Muscle of back (tissue), 11 donors: ENCODE data around the gene UXS1. TPM values are rescaled to one million over a fixed set of nuclear protein-coding genes. Genes with fewer than 3 reads are reported as not detected.

Experiments used
- DNase-seq, 3 donors: peaks; one replicate each; pipeline versions ENCODE4 v3.0.0 to v3.0.0-alpha.2; 2013
- polyA plus RNA-seq, 10 donors: library from polyadenylated mRNA; unstranded; fragments of 120-200 nt; gene quantifications; one replicate each; pipeline ENCODE4 v1.2.1, GENCODE V29; 2013; ENCODE audit not compliant: insufficient read length in 10 of 10

Gene UXS1
- polyA plus RNA-seq, 10 donors, result 34.9 to 45.3 (median 38.2) TPM

DNA sequence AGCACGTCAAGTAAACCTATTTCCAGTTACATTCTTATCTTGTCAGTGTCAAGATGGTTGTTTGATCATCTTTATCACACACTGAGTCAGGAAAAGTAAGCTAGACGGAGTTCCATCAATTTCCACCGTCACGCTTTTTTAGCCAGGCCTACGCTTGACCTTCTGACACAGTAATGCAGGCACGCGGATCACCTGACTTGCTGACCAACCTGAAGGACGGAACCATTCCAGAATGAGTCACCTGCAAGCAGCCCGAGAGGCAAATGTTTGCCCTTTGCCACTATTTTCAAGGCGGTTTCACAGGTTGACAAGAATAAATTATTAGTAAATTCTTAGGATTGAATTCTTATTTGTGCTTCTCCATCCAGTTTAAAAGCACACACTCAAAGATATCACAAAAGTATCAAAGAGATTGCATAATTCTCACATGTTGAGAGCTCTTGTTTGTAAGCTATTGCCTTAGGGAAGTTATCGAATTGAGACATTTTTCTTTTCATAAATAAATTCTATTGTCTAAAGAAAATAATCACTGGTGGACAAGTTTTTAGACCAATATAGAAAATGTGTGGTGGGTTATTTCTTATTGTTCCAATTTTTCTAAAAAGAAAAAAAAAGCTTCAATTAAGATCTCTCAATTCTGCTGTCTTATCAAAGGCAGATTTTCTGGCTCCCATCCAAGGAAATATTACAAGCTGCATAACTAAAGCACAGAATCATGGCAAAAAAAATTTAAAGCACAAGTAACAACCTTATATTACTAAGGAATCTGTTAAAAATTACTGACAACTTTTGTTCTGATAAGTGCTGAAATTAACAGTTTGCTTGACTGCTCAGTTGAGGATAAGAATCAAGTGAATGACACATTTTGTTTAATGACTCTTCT, 31.9 kb downstream of the UXS1 start:
- no peak for DNase-seq

DNA sequence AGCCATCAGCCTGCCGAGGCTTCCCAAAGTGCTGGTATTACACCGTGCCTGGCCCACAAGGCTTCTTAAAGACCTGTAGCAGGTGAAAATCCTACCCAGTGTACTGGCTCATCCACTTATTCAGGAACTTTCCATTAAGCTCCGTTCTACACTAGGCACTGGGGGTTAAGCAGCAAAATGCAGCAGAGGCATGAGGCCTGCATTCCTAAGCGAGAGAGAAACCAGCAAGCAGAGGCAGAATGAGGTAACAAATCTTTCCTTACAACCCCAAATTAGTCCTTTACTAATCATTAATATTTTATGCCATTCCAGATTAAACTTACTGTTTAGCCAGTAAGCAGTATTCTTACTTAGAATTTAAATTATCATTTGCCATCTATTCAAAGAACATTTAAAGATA, 32.8 kb downstream of the UXS1 start:
- no peak for DNase-seq

DNA sequence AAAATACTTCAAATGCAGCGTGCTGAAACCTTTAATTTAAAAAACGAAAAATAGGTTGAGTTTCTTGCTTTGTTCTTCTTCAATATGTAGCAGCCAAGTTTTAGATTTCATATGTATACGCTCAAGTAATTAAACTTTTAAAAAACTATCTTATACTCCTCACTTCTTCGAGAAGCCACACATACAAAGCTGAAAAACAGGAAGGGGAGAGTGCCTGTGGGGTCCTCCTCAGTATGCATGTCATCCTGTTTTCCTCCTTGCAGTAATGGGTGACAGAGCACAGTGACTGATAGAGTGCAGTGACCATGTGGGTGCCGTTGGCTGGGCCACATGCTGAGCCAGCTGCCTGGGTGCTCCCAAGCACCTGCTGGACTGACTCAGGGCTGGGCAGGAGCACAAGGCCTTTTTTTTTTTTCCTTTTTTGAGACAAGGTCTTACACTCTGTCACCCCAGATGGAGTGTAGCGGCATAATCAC, 33.3 kb downstream of the UXS1 start:
- DNase-seq, result no peak

DNA sequence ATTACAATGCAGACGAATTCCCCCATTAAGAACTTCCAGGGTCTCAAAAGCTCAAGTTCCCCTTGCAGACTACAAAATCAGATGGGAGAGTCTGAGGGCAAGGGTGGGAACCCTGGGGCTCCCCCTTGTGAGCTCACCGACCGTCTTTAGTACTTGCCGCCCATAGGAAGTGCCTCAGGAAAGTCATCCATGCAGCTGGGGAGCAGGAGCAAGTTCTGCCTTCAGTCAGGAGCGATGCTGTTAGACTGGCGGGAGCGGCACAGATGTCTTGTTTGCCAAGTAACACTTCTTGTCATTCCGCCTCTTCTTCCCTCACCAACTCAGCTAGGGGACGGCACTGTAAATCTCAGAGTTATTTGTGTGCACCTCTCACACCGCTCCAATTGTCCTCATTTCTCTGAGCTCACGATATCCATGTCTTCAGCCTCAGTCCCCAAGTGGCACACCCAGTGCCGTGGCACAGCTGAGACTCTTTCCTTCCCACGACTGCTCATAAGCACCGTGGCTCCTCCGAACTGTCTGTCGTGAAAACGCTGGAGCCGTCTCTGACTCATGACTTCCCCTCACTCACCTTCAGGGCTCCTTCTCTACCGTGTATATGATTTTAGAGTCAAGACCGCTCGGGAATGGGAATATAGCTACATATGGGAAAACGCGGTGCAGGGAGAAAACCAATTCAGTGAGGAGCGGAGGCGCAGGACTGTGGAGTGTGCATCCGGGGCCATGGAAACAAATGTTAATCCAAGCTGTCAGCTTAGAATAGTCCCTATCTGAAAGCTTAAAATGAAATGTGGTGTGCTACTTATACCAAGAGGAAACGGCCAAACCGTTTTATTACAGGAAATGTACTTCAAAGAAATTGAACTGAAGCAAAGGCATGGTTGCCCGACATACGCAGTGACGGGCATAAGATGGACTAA, 34.0 kb downstream of the UXS1 start:
- DNase-seq, result no peak

DNA sequence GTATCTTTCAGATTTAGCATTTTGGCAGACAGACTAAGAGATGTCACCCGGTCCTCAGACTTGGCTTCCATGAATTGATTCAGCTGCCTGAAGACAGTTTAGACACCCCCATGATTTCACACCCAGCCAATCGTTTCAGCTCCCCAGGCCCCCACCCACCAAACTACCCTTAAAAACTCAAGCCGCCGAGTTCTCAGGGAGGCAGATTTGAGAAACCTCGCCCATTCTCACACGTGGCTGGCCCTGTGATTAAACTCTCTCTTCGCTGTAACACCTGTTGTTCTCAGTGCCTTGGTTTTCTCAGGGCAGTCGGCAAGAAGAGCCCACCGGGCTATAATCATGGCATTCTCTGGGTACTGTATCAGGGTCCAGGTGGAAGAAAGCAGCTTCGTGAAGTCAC, 35.2 kb downstream of the UXS1 start:
- DNase-seq, result no peak

DNA sequence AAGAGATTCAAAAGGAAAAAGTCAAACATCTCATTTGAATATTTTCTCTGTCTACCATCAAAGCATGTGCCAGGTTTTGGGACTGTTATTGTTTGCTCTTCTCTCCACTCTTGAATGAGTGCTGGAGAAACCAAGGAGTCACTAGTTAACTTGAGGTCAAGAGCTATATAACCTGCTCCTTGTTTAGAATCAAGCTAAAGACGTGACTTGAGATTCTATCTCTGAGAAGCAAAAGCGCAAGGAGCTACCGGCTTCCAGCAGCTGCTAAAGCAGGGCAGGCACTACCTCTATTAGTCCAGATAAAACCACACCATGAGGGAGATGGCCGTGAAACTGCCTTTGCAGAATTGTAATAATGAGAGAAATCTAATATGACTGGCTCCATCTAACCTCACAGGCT, 36.0 kb downstream of the UXS1 start:
- DNase-seq, result no peak

DNA sequence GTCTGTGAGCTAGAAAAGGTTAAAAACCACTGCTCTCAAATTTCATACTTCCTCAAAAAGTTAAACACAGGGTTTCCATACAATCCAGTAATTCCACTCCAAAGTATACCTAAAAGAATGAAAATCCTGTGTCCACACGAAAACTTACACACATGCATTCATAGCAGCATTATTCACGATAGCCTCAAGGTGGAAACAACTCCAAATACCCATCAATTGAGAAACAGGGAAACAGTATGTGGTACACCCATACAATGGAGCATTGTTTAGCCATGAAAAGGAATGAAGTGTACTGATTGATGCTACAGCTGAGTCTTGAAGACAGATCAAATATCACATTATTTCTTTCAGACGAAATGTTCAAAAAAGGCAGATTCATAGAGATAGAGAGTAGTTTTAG, 36.7 kb downstream of the UXS1 start:
- DNase-seq, result no peak

DNA sequence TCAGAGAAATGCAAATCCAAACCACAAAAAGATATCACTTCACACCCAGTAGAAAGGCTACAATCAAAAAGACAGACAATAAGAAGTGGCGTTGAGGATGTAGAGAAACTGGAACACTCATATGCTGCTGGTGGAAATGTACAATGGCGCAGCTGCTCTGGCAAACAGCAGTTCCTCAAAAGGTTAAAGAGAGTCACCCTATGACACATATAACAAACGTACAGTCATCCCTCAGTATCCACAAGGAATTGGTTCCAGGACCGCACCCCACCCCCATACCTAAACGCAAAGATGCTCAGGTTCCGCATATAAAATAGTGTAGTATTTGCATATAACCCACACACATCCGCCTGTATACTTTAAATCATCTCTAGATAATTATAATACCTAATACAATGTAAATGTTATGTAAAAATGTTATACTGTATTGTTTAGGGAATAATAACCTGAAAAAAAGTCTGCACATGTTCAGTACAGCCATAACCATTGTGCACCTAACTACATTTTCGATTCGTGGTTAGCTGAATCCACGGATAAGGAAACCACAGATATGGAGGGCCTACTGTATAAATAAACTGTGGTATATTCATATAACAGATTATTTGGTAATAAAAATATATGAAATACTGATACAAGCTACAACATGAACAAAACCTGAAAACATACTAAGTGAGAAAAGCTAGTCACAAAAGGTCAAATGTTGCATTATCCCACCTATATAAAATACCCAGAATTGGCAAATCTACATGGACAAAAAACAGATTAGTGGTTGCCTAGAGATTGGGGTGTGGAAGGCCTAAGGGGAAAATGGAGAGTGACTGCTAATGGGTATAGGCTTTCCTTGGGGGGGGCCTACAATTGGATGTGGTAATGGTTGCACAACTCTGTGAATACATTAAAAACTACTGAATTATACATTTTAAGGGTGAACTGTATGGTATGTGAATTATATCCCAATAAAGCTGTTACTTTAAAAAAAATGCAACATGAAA, 37.5 kb downstream of the UXS1 start:
- no peak for DNase-seq

DNA sequence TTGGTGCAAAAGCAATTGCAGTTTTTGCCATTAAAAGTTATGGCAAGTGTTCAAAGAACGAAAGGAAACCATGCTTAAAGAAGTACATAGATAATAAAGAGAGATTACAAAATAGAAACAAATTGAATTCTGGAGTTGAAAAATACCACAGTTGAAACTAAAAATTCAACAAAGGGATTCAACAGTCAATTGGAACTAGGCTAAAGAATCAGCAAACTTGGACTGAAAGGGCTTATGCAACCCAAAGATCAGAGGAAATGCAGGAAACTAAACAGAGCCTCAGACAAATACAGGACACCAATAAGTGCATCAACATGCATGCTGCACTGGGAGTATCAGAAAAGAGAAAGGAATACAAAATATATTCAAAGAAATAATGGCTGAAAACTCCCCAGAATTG, 40.3 kb downstream of the UXS1 start:
- no peak for DNase-seq

DNA sequence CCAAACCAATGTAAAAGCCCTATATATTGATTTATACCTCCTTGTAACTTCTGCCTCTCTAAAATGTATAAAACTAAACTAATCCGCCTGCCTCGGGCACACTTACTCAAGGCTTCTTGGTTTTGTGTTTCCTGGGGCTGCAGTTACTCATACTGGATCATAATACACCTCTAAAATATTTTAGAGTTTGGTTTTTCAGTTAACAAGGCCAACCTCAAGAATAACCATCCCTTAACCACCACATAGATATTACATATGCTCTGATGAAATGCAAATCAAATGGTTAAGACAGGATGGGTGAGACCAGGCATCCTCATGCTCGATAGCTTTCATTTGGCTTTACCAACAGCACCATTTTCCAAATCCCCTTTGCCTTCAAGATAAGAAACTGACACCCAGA, 46.4 kb downstream of the UXS1 start:
- DNase-seq, result no peak

DNA sequence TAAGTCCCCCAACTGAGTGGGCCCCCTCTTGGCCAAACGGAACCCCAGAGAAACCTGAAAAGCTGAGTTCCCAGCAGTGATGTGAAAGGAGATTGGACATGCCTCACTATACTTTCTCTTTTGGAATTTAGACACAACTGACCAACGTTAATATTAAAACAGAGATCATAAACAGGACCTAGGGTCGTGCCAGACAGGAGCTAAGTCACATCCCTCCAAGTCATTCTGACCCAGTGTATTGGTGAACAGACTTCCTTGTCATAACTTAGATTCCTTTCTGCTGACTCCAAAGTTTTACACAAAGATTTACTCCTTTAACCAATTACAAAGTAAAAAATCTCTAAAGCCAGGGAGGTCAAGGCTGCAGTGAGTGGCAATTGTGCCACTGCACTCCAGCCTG, 46.9 kb downstream of the UXS1 start:
- peak in 1 of 3 donors; percentile 14 for DNase-seq

DNA sequence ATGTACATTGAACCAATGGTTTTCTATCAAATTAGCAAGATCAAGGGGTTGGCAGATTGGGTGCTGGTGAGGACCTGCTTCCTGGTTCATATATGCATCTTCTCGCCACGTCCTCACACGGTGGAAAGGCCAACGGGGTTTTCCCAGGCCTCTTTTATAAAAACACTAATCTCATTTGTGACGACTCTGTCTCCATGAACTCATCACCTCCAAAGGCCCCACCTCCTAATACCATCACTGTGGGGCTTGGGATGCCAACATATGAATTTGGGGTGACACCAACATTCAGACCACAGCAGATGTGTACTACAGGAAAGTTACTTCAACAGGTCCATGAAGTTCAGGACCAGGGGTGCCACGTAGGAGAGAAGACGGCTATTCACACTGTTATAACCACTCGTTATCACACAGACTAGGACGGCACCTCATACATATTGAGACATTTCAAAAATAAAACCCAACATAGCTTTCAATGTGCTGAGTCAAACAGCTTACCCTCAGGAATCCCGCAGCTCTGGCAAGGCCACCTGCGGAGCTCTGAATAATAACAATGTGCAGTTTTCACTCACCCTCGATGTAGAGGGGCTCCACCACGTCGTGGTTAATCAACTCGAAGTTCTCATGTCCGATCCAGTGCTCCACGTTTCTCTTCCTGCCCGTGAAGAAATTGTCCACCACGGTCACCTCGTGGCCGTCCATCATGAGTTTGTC, 49.3 kb downstream of the UXS1 start:
- DNase-seq, result no peak

DNA sequence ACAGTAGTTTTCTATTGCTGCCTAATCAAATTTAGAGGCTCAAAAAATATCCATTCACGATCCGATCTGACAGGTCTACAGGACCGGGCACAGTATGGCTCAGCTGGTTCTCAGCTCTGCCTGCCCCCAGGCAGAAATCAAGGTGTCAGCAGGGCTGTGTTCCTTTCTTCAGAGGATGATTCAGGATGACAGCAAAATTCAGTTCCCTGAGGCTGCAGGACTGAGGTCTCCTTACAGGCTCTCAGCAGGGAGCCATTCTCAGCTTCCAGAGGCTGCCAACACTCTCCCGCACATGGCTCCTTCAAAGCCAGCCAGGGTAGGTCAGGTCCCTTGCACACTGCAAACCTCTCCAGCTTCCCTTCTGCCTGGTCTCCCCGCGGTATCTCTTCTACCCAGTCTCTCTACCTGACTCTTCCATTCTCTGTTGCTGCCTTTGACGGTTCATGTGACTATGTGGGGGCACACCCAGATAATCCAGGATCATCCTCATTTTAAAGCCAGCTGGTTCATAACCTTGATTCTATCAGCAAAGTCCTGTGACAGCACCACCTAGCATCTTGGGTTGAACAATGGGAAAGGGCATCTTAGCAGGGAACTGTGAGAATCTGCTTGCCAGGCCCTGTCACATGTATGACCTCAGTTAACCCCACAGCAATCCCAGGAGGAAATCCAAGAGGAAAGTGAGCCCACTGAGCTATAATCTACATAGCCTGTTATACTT, 50.4 kb downstream of the UXS1 start:
- no peak for DNase-seq

DNA sequence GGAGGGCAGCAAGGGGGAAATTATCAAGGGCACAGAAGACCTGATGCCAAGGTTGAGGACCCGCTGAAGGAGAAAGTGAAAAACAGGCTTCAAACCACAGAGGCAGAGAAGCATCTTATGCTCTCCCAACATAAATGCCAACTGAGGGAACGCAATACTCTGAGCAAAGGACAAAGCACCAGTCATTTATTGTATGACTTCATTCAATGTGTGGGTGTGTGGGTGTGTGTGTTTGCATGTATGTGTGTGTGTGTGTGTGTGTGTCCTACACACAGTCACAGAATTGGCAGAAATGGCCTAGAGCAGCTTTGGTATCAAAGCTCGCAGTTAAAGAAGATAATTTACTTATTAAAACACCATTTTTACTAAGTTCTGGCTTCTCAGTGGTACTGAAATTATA, 51.4 kb downstream of the UXS1 start:
- no peak for DNase-seq

DNA sequence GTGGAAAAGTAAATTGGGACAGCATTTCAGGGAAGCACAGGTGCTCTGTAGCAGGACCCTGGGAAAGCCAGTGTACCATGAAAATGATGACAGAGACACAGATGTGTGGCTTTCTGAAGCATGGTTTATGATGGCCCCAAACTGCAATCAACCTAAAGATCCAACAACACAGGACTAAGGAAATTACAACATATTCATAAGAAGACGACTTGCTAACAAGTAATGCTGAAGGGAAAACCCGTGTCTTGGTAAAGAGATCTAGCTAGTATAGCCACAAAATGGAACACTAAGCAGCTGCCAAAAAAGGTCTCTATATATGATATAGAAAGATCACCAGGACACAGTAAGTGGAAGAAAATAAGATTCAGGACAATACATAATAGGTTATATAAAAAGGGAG, 53.2 kb downstream of the UXS1 start:
- no peak for DNase-seq

DNA sequence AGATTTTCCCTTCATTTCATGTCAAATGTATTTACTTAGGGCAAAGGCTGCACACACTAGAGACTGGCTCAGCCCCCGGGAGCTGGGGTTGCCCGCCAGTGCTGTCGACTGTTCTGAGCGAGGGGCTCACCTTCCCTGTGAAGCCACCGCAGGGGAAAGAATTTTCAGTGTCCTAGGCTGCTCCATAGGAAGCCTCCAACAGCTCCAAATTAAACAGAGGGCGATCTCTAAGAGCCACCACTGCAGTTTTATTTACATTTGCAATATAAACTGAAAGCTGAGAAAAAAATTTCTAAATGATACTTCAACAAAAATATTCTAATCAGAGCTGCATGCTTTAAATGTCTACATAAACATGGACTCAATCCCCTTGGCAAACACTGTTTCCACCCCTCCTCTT, 54.0 kb downstream of the UXS1 start:
- no peak for DNase-seq

DNA sequence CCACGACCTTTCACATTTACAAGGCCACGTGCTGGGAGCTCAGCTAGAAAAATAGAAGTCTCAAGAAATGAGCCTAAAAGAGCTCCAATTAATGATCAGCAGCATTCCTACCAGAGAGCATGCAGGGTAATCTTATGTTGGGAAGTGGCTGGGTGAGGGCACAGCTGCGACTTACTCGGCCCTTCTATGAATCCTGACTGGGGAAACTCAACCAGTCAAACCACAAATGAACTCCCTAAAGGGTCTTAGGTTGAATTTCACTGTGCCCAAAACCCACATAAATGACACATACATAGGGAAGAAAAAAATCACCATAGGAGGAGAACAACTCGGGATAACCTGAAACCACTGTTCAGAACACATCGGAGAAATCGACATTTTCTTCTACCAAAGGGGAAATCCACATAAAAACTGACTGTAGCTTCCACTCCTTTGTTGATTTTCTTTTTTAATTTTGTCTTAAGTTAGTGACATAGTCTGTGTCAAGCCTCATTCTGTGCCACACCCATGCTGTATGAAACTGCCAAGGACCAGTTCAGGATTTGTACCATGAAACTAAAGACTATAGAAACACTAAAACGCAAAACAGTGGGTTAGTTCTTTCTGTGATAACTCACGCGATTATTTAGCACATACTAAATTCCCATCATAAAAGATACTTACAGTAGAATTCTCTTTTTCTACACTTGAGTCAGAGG, 54.7 kb downstream of the UXS1 start:
- DNase-seq, result no peak

DNA sequence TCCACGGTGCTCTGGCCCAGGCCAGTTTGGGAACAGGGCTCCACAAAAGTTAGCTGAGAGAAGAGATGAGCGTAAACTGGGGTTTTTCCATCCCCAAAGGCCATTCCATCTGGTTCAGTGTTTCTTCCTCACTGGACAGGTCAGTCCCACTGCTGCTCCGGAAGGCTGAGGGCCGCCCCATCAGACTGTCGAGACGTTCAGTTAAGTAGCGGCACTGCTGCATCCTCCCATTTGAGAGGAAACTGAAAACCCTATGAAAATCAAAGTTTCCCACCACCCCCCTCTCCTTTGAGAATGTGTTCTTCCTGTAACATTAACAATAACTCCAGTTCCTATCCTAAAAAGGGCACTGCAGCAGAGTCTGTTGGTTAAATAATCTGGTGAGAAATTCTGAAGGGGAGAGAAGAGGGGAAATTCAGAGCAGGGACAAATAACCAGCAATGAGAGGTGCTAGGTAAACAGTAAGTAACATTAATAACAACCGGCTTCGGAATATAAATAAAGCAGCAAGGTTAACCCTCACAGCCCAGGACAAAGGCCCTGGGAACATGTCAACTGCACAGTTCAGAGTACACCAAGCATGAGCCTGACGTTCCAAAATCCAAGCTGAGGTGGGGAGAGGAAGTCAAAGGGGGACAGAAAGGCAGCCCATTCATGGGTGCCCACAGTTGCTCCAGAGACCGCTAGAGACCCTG, 55.4 kb downstream of the UXS1 start:
- peak in 1 of 3 donors; percentile 28 for DNase-seq
